ENCODE measurements around the gene C14orf132.
"Not testable (repeated sequence)": the region's sequence is repeated elsewhere in the genome, so short reads cannot be mapped to it uniquely, and the experiment has no call there.

C14orf132 gene

DNA sequence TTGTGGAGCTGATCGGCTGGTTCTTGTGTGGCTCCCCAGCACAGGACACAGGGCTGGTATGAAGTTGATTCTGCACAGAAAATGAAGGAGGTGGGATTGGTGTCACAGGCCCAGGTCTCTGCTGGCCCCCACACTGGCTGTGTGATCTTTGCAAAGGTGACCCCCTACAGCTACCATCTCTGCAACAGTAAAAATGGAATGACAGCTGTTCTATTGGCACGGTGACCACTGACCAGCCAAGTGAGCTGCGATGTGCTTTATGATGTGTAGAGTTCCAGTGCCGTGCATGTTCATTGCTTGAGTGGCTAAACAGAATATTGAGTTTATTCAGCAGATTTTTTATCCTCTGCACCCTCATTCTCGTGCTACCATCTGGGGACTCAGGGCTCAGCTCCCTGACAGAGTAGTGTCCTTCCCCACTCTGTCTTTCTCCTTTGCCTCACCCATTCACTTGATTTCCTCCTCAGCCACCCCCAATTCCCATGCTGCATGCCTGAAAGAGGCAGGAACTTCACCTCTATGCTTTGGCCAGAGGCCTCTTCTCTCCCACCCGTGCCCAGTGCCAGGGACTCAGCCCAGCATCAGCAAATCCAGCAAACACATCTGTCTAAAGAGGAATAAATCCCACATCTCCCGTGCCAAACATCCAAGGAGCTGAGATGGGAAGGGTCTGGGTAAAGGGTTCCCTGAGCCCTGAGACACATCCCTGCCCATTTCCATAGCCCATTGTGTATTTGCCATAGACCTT, 21.2 kb downstream of the C14orf132 start:
- no peak overlapping the region for H3K4me3 Mint-ChIP-seq
- DNase-seq, result no peak
- H3K27me3 Mint-ChIP-seq, result peaks cover 4% of the 10 kb centered on the region
- CTCF ChIA-PET, result interaction anchor here (1.8 kb wide), 1 partner anchor 38 kb away, joined by 4 read pairs; no protein-coding TSS in a partner anchor
- no peak overlapping the region for H3K27ac Mint-ChIP-seq
- H3K36me3 Mint-ChIP-seq, result no peaks in the 10 kb centered on the region
- H3K9me3 Mint-ChIP-seq, result no peaks in the 10 kb centered on the region
- H3K4me1 Mint-ChIP-seq, result no peaks in the 10 kb centered on the region

- Mint-ChIP-seq H3K27me3 (peaks cover 8% of the 10 kb centered on the region), H3K9me3 (no peaks in the 10 kb centered on the region), H3K4me1 (no peaks in the 10 kb centered on the region), H3K4me3 (no peak overlapping the region), H3K36me3 (no peaks in the 10 kb centered on the region), H3K27ac (no peak overlapping the region)
- CTCF ChIA-PET, result interaction anchor here (1.0 to 1.8 kb wide), 3 partner anchors 10 to 39 kb away, joined by 4 to 5 read pairs (median 4); no protein-coding TSS in a partner anchor
- no peak for DNase-seq
These were observed 22.8 kb downstream of the C14orf132 start for GRCh38 chr14:96062010-96062409.

DNA sequence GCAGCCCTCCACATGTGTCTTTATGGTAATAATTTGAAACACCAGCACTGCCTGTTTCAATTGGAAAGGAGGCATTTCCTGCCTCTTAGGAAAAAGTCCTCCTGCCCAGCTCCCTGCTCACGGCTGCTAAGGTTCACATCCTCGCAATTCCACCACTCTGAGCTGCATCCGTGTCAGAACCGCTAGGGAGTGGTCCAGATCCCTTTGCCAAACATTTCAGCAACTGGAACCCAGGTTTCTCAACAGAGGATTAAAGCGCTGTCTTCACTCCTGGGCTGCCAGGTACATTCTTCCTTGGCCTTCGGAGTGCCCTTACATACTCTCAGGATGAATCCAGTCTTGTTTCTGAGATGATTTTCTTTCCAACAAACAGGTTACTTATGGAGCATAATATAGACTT, 23.3 kb downstream of the C14orf132 start:
- Mint-ChIP-seq H3K4me1 (no peaks in the 10 kb centered on the region), H3K9me3 (no peaks in the 10 kb centered on the region), H3K4me3 (no peak overlapping the region), H3K36me3 (no peaks in the 10 kb centered on the region), H3K27ac (no peak overlapping the region), H3K27me3 (peaks cover 8% of the 10 kb centered on the region)
- CTCF ChIA-PET, result no interaction called here
- no peak for DNase-seq

DNA sequence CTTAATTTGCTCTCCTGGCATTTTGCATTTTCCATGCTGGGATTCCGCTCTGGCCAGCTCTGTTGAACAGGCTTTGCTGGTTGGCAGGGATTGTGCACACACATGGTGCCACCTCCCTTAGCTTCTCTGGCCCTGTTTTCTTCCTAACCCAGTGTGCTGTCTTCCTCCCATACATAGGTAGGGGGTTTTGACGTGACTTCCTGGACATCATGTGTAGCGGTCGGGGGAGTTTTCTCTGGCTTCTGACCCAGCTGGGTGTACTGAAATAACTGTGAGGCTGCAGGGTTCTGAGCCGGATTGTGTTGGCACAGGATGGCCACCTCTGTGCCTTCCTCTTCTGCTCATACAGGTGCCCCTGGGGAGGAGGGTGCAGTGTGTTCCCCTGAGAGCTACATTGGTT, 25.7 kb downstream of the C14orf132 start:
- DNase-seq, result no peak
- no peaks in the 10 kb centered on the region for H3K4me1 Mint-ChIP-seq
- no peaks in the 10 kb centered on the region for H3K9me3 Mint-ChIP-seq
- no peak overlapping the region for H3K4me3 Mint-ChIP-seq
- CTCF ChIA-PET, result no interaction called here
- H3K27ac Mint-ChIP-seq, result no peak overlapping the region
- H3K27me3 Mint-ChIP-seq, result peaks cover 8% of the 10 kb centered on the region
- no peaks in the 10 kb centered on the region for H3K36me3 Mint-ChIP-seq

- H3K27ac Mint-ChIP-seq, result no peak overlapping the region
- no peak overlapping the region for H3K4me3 Mint-ChIP-seq
- H3K27me3 Mint-ChIP-seq, result peaks cover 8% of the 10 kb centered on the region
- CTCF ChIA-PET, result no interaction called here
- no peaks in the 10 kb centered on the region for H3K36me3 Mint-ChIP-seq
- DNase-seq, result no peak
- no peaks in the 10 kb centered on the region for H3K4me1 Mint-ChIP-seq
- no peaks in the 10 kb centered on the region for H3K9me3 Mint-ChIP-seq
These were observed 26.7 kb downstream of the C14orf132 start for GRCh38 chr14:96065661-96066459.

DNA sequence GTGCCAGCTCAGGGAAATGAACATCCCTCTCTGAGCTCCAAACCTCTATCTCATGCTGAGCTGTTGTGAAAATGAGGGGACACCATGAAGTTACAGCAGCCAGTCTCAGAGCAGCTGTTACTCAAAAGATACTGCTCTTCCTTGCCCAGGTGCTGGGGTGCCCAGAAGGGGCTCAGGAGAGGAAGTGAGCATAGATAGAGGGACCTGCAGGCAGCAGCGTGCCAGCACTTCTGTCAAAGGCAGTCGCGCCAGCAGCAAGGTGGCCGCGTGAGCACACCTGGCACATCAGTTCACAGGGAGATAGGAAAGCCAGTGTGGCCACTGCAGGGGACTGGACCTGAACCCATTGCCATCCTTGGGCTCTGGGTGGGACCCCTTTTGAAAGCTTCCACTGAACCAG, 27.8 kb downstream of the C14orf132 start:
- no peak overlapping the region for H3K27ac Mint-ChIP-seq
- CTCF ChIA-PET, result interaction anchor here (0.9 kb wide), 1 partner anchor 55 kb away, joined by 3 read pairs; no protein-coding TSS in a partner anchor
- DNase-seq, result no peak
- no peaks in the 10 kb centered on the region for H3K36me3 Mint-ChIP-seq
- peaks cover 10% of the 10 kb centered on the region for H3K27me3 Mint-ChIP-seq
- H3K9me3 Mint-ChIP-seq, result no peaks in the 10 kb centered on the region
- H3K4me3 Mint-ChIP-seq, result no peak overlapping the region
- no peaks in the 10 kb centered on the region for H3K4me1 Mint-ChIP-seq

DNA sequence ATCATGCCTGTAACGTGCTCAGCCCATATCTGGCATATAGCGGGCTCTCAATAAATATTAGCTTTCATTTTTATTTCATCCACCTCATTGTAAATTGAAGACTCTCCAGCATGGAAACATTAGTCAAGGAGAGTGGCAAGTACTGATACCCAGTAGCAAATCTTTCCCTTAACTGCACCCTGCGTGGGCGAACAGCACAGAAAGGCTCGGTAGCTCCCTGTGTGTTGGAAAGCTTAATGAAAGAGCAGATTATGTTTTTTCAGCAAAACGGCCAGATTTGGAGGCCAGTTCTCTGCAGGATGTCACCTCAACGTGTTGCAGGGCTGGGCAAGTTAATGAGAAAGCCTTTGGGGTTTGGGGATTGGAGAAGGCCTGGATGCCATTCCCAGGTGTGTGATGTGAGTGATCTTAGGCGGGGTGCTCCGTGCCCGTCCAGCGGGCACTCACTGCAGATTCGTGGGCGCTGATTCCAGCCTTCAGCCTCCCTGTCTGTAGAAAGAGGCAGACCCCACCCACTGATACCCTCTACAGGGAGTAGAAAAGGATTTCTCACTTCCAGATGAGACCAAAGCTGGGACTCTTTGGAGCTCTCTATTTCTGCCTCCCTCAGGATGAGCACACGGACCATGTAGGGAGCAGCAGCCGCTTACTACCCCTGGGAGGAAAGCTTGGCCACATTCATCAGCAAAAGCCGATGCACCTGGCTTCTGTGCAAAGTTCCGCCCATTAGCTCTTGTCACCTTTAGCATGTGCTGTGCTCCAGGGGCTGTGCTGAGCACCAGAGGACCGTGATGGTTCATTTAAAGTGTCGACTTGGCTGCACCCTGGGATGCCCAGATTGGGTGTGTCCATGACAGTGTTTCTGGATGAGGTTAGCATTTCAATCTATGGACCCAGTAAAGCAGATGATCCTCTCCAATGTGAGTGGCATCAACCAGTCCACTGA, 29.1 kb downstream of the C14orf132 start:
- no peaks in the 10 kb centered on the region for H3K9me3 Mint-ChIP-seq
- H3K4me3 Mint-ChIP-seq, result no peak overlapping the region
- CTCF ChIA-PET, result interaction anchor here (0.9 kb wide), 1 partner anchor 57 kb away, joined by 3 read pairs; no protein-coding TSS in a partner anchor
- DNase-seq, result no peak
- H3K27me3 Mint-ChIP-seq, result peaks cover 8% of the 10 kb centered on the region
- no peaks in the 10 kb centered on the region for H3K36me3 Mint-ChIP-seq
- no peaks in the 10 kb centered on the region for H3K4me1 Mint-ChIP-seq
- peak overlapping the region; percentile 16 for H3K27ac Mint-ChIP-seq

GRCh38 chr14:96069421-96069820, 30.3 kb downstream of the C14orf132 start:
- Mint-ChIP-seq H3K36me3 (no peaks in the 10 kb centered on the region), H3K4me1 (no peaks in the 10 kb centered on the region), H3K27me3 (peaks cover 8% of the 10 kb centered on the region), H3K9me3 (no peaks in the 10 kb centered on the region), H3K27ac (no peak overlapping the region), H3K4me3 (no peak overlapping the region)
- no peak for DNase-seq
- CTCF ChIA-PET, result no interaction called here

GRCh38 chr14:96071561-96071960, 32.4 kb downstream of the C14orf132 start:
- DNase-seq, result no peak
- no peaks in the 10 kb centered on the region for H3K36me3 Mint-ChIP-seq
- H3K4me3 Mint-ChIP-seq, result no peak overlapping the region
- no peak overlapping the region for H3K27ac Mint-ChIP-seq
- CTCF ChIA-PET, result no interaction called here
- H3K4me1 Mint-ChIP-seq, result no peaks in the 10 kb centered on the region
- H3K9me3 Mint-ChIP-seq, result no peaks in the 10 kb centered on the region
- peaks cover 4% of the 10 kb centered on the region for H3K27me3 Mint-ChIP-seq

- CTCF ChIA-PET, result no interaction called here
- H3K4me3 Mint-ChIP-seq, result no peak overlapping the region
- H3K27me3 Mint-ChIP-seq, result peaks cover 4% of the 10 kb centered on the region
- H3K9me3 Mint-ChIP-seq, result no peaks in the 10 kb centered on the region
- no peaks in the 10 kb centered on the region for H3K4me1 Mint-ChIP-seq
- H3K36me3 Mint-ChIP-seq, result no peaks in the 10 kb centered on the region
- no peak overlapping the region for H3K27ac Mint-ChIP-seq
- DNase-seq, result no peak
These were observed 32.9 kb downstream of the C14orf132 start for GRCh38 chr14:96072076-96072475.

- CTCF ChIA-PET, result no interaction called here
- no peaks in the 10 kb centered on the region for H3K4me1 Mint-ChIP-seq
- H3K27ac Mint-ChIP-seq, result no peak overlapping the region
- H3K36me3 Mint-ChIP-seq, result no peaks in the 10 kb centered on the region
- no peaks in the 10 kb centered on the region for H3K9me3 Mint-ChIP-seq
- no peak for DNase-seq
- peaks cover 4% of the 10 kb centered on the region for H3K27me3 Mint-ChIP-seq
- no peak overlapping the region for H3K4me3 Mint-ChIP-seq
These were observed 33.6 kb downstream of the C14orf132 start for GRCh38 chr14:96072746-96073145.

- H3K9me3 Mint-ChIP-seq, DNase-seq, H3K27me3 Mint-ChIP-seq, H3K4me1 Mint-ChIP-seq, CTCF ChIA-PET, H3K4me3 Mint-ChIP-seq, H3K36me3 Mint-ChIP-seq, H3K27ac Mint-ChIP-seq: not testable (repeated sequence)
These were observed 34.3 kb downstream of the C14orf132 start for GRCh38 chr14:96073260-96074039.

- CTCF ChIA-PET, result interaction anchor here (1.1 kb wide), 1 partner anchor 20 kb away, joined by 4 read pairs; no protein-coding TSS in a partner anchor
- H3K27me3 Mint-ChIP-seq, result no peaks in the 10 kb centered on the region
- no peak overlapping the region for H3K27ac Mint-ChIP-seq
- H3K9me3 Mint-ChIP-seq, result no peaks in the 10 kb centered on the region
- DNase-seq, result no peak
- no peaks in the 10 kb centered on the region for H3K4me1 Mint-ChIP-seq
- no peak overlapping the region for H3K4me3 Mint-ChIP-seq
- H3K36me3 Mint-ChIP-seq, result no peaks in the 10 kb centered on the region
These were observed 38.9 kb downstream of the C14orf132 start for GRCh38 chr14:96077983-96078624.

All from activated naive CD4-positive, alpha-beta T cell treated with anti-CD3 and anti-CD28 coated beads, Interleukin-2, amount 10 ng/mL, durations not matched to agents 7 days and 5 days (primary cell).